ENCODE measurements around the gene ADCY10. TPM values are rescaled to one million over a fixed set of nuclear protein-coding genes. Genes with fewer than 3 reads are reported as not detected.
"Not testable (repeated sequence)": the region's sequence is repeated elsewhere in the genome, so short reads cannot be mapped to it uniquely, and the experiment has no call there.

Gene ADCY10
- total RNA-seq, 1 donor, result not detected

- no peaks in the 10 kb centered on the region for H3K27me3 ChIP-seq (ENCODE audit: insufficient read depth, low read length)
These were observed 31.6 kb downstream of the ADCY10 start for GRCh38 chr1:167882376-167882775.

GRCh38 chr1:167881786-167882185 is 32.1 kb downstream of the ADCY10 start:
- Histone ChIP-seq H3K4me1 (ENCODE audit: insufficient read depth, low read length) (no peaks in the 10 kb centered on the region), H3K9me3 (ENCODE audit: low read depth, low read length) (no peaks in the 10 kb centered on the region)

More at GRCh38 chr1:167882376-167882775, 31.6 kb downstream of the ADCY10 start:
- Histone ChIP-seq H3K4me1 (ENCODE audit: insufficient read depth, low read length) (no peaks in the 10 kb centered on the region), H3K9me3 (ENCODE audit: low read depth, low read length) (no peaks in the 10 kb centered on the region), H3K4me3 (ENCODE audit: low read length) (no peak overlapping the region)

DNA sequence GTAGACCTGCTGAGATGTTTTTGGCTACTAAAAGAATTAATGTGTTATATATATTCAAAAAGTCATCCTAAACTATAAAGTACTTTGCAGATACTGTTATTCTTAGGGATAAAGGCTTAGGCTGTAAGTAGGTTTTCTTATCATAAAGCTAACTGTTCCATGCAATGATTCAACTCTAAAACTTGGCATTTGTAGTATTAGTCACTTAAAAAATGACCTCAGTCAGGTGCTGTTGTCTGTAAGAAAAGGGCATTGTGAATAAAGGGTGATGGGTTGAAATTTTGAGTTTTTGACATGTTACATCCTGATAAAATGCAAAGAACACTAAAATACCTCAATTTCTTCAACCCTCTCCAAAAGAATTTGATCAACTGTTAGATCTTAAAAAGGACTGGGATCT is 32.9 kb downstream of the ADCY10 start:
- no peaks in the 10 kb centered on the region for H3K9me3 ChIP-seq (ENCODE audit: low read depth, low read length)
- H3K27me3 ChIP-seq (ENCODE audit: insufficient read depth, low read length), result no peaks in the 10 kb centered on the region

More at GRCh38 chr1:167881786-167882185, 32.1 kb downstream of the ADCY10 start:
- no peaks in the 10 kb centered on the region for H3K27me3 ChIP-seq (ENCODE audit: insufficient read depth, low read length)
- no peak overlapping the region for H3K4me3 ChIP-seq (ENCODE audit: low read length)

DNA sequence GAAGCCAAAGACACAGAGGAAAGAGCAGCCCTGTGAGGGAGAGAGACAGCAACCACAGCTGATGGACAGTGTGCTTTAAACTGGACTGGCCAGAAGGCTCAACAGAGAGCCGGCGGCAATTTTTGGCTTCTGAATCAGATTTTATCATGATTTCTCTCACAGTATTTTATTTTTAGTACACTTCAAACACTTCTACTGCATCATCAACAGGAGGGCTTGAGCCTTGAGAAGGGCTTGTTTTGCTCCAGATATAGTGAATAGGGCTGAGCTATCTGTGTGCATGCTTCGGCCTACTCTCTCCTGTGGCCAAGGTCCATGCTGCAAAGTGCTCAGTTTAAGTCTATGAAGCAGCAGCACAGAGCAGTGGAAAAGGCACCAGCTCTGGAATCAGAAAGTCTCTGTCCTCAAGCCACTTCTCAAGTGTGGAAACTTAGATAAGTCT is 33.3 kb downstream of the ADCY10 start:
- H3K4me3 ChIP-seq (ENCODE audit: low read length), result no peak overlapping the region
- no peaks in the 10 kb centered on the region for H3K9me3 ChIP-seq (ENCODE audit: low read depth, low read length)
- H3K4me1 ChIP-seq (ENCODE audit: insufficient read depth, low read length), result no peaks in the 10 kb centered on the region
- H3K27me3 ChIP-seq (ENCODE audit: insufficient read depth, low read length), result no peaks in the 10 kb centered on the region

More for the DNA sequence above, 32.9 kb downstream of the ADCY10 start:
- H3K4me3 ChIP-seq (ENCODE audit: low read length), result no peak overlapping the region
- H3K4me1 ChIP-seq (ENCODE audit: insufficient read depth, low read length), result no peaks in the 10 kb centered on the region

GRCh38 chr1:167879508-167879907 is 34.4 kb downstream of the ADCY10 start:
- Histone ChIP-seq H3K4me3 (ENCODE audit: low read length) (no peak overlapping the region), H3K27me3 (ENCODE audit: insufficient read depth, low read length) (no peaks in the 10 kb centered on the region), H3K4me1 (ENCODE audit: insufficient read depth, low read length) (no peaks in the 10 kb centered on the region), H3K9me3 (ENCODE audit: low read depth, low read length) (no peaks in the 10 kb centered on the region)

DNA sequence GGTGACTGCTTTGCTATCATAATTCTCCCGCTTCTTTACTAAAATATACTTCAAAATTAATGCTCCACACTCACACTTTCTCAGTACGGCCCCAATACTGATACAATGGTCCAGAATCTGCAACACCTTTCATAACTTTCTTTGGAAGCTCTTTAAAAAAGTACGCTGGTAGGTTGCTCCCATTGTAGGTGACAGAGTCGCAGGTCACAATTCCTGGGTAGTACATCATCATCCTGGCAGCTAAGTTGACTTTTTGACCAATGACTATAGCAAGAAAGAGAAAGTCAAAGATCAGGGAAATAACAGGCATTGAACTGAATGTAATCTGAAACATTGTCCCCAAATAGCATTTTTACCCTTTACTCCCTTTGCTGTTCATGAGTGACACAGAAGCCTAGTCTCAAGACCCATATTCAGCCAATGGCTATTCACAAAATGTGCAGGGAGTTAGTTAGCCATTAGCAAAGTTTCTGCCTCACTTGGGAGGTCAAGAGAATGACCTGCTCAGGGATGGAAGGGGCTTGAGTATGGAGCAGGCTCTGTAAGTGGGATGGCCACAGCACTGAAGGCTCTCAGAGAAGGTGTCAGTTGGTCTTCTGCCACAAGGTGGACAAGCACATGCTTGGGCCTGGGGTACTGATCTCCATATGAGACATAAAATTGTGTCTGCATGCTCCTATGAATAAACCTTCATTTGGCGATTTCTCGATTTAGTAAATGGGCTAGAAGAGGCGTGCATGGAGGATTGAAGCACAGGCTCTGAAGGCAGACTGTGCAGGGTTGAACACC is 35.4 kb downstream of the ADCY10 start:
- Histone ChIP-seq H3K27me3 (ENCODE audit: insufficient read depth, low read length) (no peaks in the 10 kb centered on the region), H3K4me3 (ENCODE audit: low read length) (no peak overlapping the region), H3K9me3 (ENCODE audit: low read depth, low read length) (no peaks in the 10 kb centered on the region), H3K4me1 (ENCODE audit: insufficient read depth, low read length) (no peaks in the 10 kb centered on the region)

DNA sequence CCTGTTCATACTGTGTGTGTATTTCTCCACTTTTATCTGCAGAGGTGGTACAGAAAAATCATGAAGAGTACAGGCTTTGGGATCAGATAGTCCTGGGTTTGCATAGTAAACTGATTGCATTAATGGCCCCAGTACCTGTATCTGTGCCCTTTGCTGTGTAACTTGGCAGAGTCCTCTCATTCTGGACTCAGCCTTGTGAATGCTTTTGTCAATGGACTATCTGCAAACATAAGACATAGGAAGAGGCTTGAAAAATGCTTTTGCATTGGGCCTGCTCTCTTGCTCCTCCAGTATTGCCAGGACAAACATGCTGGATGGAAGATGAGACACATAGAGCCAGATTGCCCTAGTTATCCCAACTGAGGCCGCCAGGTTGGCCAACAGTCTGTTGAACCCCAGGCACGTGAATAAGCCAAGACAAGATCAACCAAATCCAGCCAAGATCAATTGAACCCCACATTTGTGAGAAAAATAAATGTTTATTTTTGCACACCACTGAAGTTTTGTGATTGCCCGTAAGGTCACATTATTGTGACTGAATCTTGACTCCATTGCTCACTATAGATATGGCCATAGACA is 37.2 kb downstream of the ADCY10 start:
- H3K27me3 ChIP-seq (ENCODE audit: insufficient read depth, low read length), result no peaks in the 10 kb centered on the region

GRCh38 chr1:167871331-167871730 is 42.6 kb downstream of the ADCY10 start:
- no peaks in the 10 kb centered on the region for H3K27me3 ChIP-seq (ENCODE audit: insufficient read depth, low read length)
- no peak overlapping the region for H3K4me3 ChIP-seq (ENCODE audit: low read length)
- H3K9me3 ChIP-seq (ENCODE audit: low read depth, low read length), result no peaks in the 10 kb centered on the region
- no peaks in the 10 kb centered on the region for H3K4me1 ChIP-seq (ENCODE audit: insufficient read depth, low read length)

More for the DNA sequence above, 37.2 kb downstream of the ADCY10 start:
- Histone ChIP-seq H3K4me1 (ENCODE audit: insufficient read depth, low read length) (no peaks in the 10 kb centered on the region), H3K9me3 (ENCODE audit: low read depth, low read length) (no peaks in the 10 kb centered on the region), H3K4me3 (ENCODE audit: low read length) (no peak overlapping the region)

DNA sequence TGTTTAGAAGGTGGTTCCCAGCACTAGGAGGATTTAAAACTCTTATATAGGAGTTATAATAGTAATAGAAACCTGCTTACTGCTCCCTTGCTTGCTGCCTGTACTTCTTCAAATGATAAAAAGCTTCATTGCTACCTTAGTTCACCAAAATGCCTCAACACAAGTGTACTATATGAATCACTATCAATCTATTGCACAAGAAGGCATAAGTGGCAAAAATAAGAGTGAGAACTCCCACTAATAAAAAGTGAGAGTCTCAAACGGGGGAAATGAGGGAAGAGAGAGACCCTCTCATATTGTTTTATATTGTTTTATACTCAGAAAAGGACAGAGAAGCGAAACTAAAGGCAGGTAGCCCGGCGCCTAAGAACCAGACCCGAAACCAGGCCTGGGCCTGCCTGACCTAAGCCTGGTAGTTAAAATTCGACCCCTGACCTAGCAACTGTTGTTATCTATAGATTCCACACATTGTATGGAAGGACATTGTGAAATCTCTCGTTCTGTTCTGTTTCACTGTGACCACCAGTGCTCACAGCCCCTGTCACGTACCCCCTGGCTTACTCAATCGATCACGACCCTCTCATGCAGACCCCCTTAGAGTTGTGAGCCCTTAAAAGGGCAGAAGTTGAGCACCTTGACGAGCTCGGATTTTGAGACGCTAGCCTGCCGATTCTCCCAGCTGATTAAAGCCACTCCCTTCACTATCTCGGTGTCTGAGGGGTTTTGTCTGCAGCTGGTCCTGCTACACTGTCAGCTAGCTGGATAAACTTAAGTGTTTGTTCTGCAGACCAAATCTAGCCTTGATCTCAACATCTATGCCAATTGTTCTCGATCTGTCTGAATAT is 44.6 kb downstream of the ADCY10 start:
- not testable (repeated sequence) for H3K27me3 ChIP-seq (ENCODE audit: insufficient read depth, low read length); H3K4me3 ChIP-seq (ENCODE audit: low read length); H3K9me3 ChIP-seq (ENCODE audit: low read depth, low read length); H3K4me1 ChIP-seq (ENCODE audit: insufficient read depth, low read length)

DNA sequence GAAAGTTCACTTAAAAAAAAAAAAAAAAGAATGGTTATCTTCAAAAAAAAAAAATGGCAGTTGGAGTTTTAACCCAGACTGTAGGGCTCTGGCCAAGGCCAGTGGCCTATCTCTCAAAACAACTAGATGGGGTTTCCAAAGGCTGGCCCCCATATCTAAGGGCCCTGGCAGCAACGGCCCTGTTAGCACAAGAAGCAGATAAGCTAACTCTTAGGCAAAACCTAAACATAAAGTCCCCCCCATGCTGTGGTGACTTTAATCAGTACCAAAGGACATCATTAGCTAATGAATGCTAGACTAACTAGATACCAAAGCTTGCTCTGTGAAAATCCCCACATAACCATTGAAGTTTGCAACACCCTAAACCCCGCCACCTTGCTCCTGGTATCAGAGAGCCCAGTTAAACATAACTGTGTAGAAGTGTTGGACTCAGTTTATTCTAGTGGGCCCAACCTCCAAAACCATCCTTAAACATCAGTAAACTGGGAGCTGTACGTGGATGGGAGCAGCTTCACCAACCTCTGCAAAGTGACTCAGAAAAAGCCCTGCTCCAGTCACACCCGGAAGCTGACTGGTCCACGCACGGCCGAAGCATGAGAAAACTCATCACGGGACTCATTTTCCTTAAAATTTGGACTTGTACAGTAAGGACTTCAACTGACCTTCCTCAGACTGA is 47.1 kb downstream of the ADCY10 start:
- not testable (repeated sequence) for H3K9me3 ChIP-seq (ENCODE audit: low read depth, low read length); H3K4me1 ChIP-seq (ENCODE audit: insufficient read depth, low read length); H3K4me3 ChIP-seq (ENCODE audit: low read length); H3K27me3 ChIP-seq (ENCODE audit: insufficient read depth, low read length)

DNA sequence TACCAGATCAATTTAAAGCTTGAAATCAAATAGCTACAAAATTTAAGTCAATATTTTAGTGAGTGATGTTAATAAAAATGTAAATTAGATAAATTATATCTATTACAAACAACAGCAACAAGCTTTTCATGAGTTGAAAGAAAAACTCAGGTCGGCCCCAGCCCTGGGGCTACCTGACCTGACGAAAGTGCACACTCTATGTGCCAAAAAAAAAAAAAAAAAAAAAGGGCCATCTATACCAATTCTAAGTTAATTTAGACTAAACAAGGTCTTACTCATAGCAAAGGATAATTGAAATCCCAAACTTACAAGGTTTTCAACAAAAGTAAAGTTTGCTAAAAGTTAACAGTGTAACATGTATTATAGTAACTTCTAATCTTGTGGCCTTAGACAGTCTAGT is 47.6 kb downstream of the ADCY10 start:
- not testable (repeated sequence) for H3K9me3 ChIP-seq (ENCODE audit: low read depth, low read length); H3K4me3 ChIP-seq (ENCODE audit: low read length); H3K4me1 ChIP-seq (ENCODE audit: insufficient read depth, low read length); H3K27me3 ChIP-seq (ENCODE audit: insufficient read depth, low read length)

- H3K27me3 ChIP-seq (ENCODE audit: insufficient read depth, low read length); H3K4me1 ChIP-seq (ENCODE audit: insufficient read depth, low read length); H3K9me3 ChIP-seq (ENCODE audit: low read depth, low read length); H3K4me3 ChIP-seq (ENCODE audit: low read length): not testable (repeated sequence)
These were observed 48.1 kb downstream of the ADCY10 start for GRCh38 chr1:167865804-167866308.

DNA sequence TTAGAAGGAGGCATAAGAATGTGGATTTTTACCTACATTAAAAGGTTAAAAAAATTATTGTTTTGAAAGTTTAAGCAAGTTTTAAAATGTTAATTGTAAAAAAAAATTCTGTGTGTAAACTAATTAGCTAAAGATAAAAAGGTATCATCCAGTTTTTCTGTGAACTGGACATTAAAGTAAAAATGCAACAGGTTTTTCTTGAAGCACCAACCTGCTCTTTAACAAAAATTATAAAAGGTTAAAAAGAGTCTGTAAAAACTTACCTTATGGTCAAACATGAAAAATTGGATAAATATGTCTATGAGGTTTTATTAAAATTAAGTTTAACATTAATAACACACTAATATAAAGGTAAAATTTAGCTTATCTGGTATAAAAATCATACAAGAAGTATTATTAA is 48.7 kb downstream of the ADCY10 start:
- H3K4me1 ChIP-seq (ENCODE audit: insufficient read depth, low read length), result not testable (repeated sequence)

GRCh38 chr1:167864392-167865032 is 49.4 kb downstream of the ADCY10 start:
- H3K4me1 ChIP-seq (ENCODE audit: insufficient read depth, low read length), result no peaks in the 10 kb centered on the region
- H3K4me3 ChIP-seq (ENCODE audit: low read length), result no peak overlapping the region
- H3K9me3 ChIP-seq (ENCODE audit: low read depth, low read length), result no peaks in the 10 kb centered on the region
- H3K27me3 ChIP-seq (ENCODE audit: insufficient read depth, low read length), result no peaks in the 10 kb centered on the region

More for the DNA sequence above, 48.7 kb downstream of the ADCY10 start:
- not testable (repeated sequence) for H3K9me3 ChIP-seq (ENCODE audit: low read depth, low read length); H3K27me3 ChIP-seq (ENCODE audit: insufficient read depth, low read length); H3K4me3 ChIP-seq (ENCODE audit: low read length)

Data from mononuclear cell (primary cell).